Bronchial epithelial cell (primary cell): ENCODE measurements around the gene RECK. TPM values are rescaled to one million over a fixed set of nuclear protein-coding genes. Genes with fewer than 3 reads are reported as not detected.
"Not testable (repeated sequence)": the region's sequence is repeated elsewhere in the genome, so short reads cannot be mapped to it uniquely, and the experiment has no call there.

Experiments used
- DNase-seq: peaks from one replicate; pipeline ENCODE4 v3.0.0-alpha.2; 2010; ENCODE audit warnings: low read depth
- FAIRE-seq: peaks from 2 replicates; lab custom pipeline; 2011; peaks lifted over from hg19 to GRCh38; lab: Jason Lieb, UNC
- H3K27me3 ChIP-seq: 2 replicates; pipeline ENCODE4 v1.5.1; 2011; ENCODE audit warnings: low read length; ENCODE audit not compliant: control insufficient read depth, insufficient read depth
- H3K36me3 ChIP-seq: 2 replicates; pipeline ENCODE4 v1.5.1; 2011; ENCODE audit warnings: low read length; ENCODE audit not compliant: control insufficient read depth, insufficient read depth
- H3K4me3 ChIP-seq: 2 replicates; pipeline ENCODE4 v1.5.1; 2011; ENCODE audit warnings: mild to moderate bottlenecking, low read depth, low read length, control low read depth
- total RNA-seq: library from RNA; depleted of rRNA; stranded (reverse); fragments of >200 nt; gene quantifications from 2 replicates; pipeline ENCODE4 v1.2.1, GENCODE V29; 2014
- TF ChIP-seq, protein P1 (sequence below): IDR thresholded peaks from 2 replicates; pipeline ENCODE4 v1.5.1; 2011; ENCODE audit warnings: mild to moderate bottlenecking, moderate library complexity, low read length, control low read depth, inconsistent platforms; ENCODE audit not compliant: insufficient read depth, severe bottlenecking

RECK gene
- total RNA-seq, 1 donor from 2014 or later, result 1.3 TPM

DNA sequence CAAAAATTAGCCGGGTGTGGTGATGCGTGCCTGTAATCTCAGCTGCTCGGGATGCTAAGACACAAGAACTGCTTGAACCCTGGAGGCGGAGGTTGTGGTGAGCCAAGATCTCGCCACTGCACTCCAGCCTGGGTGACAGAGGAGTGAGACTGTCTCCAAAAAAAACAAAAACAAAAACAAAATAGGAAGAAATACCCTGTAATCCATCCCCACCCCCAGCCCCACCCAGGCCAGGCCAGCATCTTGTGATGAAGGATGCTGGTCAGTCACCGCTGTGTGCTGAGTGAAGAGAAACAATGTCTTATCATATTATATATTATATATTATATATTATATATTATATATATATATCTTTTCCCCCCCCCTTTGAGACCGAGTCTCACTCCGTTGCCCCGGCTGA, 117.0 kb downstream of the RECK start:
- Histone ChIP-seq H3K36me3 (no peaks in the 10 kb centered on the region), H3K4me3 (no peak overlapping the region), H3K27me3 (no peaks in the 10 kb centered on the region)
- no peak for FAIRE-seq
- no peak for DNase-seq
- TF ChIP-seq, protein P1, sequence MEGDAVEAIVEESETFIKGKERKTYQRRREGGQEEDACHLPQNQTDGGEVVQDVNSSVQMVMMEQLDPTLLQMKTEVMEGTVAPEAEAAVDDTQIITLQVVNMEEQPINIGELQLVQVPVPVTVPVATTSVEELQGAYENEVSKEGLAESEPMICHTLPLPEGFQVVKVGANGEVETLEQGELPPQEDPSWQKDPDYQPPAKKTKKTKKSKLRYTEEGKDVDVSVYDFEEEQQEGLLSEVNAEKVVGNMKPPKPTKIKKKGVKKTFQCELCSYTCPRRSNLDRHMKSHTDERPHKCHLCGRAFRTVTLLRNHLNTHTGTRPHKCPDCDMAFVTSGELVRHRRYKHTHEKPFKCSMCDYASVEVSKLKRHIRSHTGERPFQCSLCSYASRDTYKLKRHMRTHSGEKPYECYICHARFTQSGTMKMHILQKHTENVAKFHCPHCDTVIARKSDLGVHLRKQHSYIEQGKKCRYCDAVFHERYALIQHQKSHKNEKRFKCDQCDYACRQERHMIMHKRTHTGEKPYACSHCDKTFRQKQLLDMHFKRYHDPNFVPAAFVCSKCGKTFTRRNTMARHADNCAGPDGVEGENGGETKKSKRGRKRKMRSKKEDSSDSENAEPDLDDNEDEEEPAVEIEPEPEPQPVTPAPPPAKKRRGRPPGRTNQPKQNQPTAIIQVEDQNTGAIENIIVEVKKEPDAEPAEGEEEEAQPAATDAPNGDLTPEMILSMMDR, result no peak

DNA sequence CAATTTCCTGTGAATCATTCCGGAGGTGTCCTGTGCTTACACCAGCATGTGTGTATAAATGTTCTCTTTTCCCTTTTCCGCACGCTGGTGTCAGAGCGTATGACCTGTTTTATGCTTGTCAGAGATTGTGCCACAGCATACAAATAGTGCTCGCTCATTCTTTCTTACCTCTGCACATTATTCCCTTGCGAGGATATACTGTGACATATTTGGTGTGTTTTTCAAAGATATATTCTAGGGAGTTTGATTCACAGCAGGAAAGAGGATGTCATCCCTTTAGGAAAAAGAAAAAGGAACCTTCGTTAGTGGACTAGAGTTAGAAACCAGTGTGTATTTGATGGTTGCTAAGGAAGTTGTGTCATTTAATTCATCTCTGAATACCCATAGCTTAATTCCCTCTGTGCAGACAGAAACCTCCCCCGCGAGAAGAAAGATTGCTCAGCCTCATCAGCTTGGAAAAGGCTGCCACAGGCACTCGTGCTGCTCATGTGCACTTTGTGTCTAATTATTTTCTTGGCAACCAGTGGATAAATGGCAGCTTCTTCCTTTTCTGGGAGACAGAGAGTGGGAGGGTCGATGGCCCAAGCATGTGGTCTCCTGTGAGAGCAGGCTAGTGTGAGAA, 117.7 kb downstream of the RECK start:
- H3K4me3 ChIP-seq, result no peak overlapping the region
- DNase-seq, result no peak
- TF ChIP-seq, protein P1, result no peak
- no peak for FAIRE-seq
- no peaks in the 10 kb centered on the region for H3K36me3 ChIP-seq
- H3K27me3 ChIP-seq, result no peaks in the 10 kb centered on the region

DNA sequence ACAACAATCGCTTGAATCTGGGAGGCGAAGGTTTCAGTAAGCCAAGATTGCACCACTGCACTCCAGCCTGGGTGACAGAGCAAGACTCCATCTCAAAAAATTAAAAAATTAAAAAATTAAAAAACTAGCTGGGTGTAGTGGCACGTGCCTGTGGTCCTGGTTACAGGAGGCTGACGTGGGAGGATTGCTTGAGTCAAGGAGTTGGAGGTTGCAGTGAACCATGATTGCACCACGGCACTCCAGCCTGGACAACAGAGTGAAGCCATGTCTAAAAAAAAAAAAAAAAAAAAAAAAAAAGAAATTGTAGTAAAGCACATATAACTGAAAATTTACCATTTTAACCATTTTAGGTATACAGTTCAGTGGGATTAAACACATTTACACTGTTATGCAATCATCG, 119.4 kb downstream of the RECK start:
- FAIRE-seq, result no peak
- Histone ChIP-seq H3K4me3 (no peak overlapping the region), H3K27me3 (no peaks in the 10 kb centered on the region), H3K36me3 (no peaks in the 10 kb centered on the region)
- no peak for DNase-seq
- TF ChIP-seq, protein P1, result no peak

DNA sequence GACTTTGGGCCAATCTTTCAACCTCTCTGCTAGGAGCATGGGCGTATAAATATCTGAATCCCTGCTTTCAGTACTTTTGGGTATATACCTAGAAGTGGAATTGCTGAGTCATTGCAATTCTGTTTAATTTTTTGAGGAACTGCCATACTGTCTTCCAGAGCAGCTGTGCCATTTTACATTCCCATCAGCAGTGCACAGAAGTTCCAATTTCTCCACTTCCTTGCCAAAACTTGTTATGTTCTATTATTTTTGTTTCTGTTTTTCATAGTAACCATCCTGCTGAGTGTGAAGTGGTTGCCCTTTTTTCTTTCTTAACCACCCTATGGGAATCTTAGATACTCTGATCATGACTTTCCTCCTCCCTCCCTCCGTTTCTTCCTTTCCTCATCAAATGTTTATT, 121.4 kb downstream of the RECK start:
- TF ChIP-seq, protein P1, result no peak
- DNase-seq, result no peak
- H3K36me3 ChIP-seq, result no peaks in the 10 kb centered on the region
- FAIRE-seq, result no peak
- H3K4me3 ChIP-seq, result no peak overlapping the region
- H3K27me3 ChIP-seq, result no peaks in the 10 kb centered on the region

DNA sequence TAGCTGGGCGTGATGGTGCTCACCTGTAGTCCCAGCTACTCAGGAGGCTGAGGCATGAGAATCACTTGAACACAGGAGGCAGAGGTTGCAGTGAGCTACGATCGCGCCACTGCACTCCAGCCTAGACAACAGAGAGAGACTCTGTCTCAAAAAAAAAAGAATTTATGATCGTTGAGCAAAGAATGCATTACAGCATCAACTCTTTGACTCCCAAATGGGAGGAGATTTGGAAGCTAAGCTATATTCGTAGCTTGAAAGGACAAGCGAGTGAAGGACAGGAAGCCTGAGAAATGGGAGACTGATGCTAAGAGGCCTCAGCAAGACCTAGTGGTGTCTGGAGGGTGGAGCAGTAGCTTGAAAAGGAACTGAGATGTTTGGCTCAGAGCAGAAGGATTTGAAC, 122.2 kb downstream of the RECK start:
- DNase-seq (no peak), FAIRE-seq (no peak)
- TF ChIP-seq, protein P1, result no peak
- H3K4me3 ChIP-seq, result no peak overlapping the region
- H3K36me3 ChIP-seq, result no peaks in the 10 kb centered on the region
- H3K27me3 ChIP-seq, result no peaks in the 10 kb centered on the region

DNA sequence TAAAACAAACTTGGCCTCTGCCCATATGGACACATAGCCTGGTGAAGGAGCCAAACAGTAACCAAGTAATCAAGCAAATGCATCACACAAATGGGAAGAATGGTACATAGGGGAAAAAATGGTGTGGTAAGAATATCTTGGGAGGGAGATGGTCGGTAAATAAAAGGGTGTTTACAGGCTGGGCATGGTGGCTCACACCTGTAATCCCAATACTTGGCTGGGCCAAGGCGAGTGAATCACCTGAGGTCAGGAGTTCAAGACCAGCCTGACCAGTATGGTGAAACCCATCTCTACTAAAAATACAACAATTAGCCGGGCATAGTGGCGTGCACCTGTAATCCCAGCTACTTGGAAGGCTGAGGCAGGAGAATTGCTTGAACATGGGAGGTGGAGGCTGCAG, 122.8 kb downstream of the RECK start:
- FAIRE-seq, H3K27me3 ChIP-seq: not testable (repeated sequence)

DNA sequence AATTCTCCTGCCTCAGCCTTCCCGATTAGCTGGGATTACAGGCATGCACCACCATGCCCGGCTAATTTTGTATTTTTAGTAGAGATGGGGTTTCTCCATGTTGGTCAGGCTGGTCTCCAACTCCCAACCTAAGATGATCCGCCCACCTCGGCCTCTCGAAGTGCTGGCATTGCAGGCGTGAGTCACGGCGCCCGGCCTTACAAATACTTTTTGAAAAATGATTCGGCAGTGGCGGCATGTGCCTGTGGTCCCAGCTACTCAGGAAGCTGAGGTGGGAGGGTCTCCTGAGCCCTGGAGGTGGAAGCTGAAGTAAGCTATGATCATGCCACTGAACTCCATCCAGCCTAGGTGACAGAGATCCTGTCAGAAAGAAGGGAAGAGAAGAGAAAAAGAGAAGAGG, 123.4 kb downstream of the RECK start:
- not testable (repeated sequence) for H3K27me3 ChIP-seq, H3K36me3 ChIP-seq, DNase-seq, FAIRE-seq, H3K4me3 ChIP-seq

More for the DNA sequence above, 122.8 kb downstream of the RECK start:
- not testable (repeated sequence) for H3K36me3 ChIP-seq, DNase-seq, H3K4me3 ChIP-seq
